ENCODE data around the gene GALK2. TPM values are rescaled to one million over a fixed set of nuclear protein-coding genes. Genes with fewer than 3 reads are reported as not detected.
A peak's percentile ranks its signal among the peaks of the same experiment; 100 is the strongest.

The GALK2 gene
- polyA plus RNA-seq, 4 donors: 26.2 to 55.5 (median 33.7) TPM

DNA sequence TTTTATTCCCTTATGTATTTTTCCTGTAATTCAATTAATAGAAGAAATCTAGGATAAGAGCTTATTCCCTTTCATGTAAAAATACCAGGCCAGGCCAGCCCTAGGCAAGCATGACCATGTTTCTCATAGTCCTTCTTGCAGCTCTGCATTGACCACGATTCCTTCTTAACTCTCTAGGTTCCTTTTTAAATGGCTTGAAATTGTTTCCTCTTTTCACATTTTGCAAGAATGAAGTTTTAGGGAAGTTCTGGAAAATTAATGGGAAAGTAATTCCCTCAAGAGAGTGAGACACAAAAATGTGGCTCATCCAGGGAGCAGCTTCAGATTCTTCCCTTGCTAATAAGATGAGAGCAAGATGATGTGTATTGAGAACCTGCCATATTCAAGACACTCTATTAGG is 136.5 kb downstream of the GALK2 start:
- FAIRE-seq (no peak), DNase-seq (no peak)
- Histone ChIP-seq H3K36me3 (ENCODE audit: control insufficient read depth in 3 of 3, insufficient read depth in 2 of 3, low read depth in 1 of 3, low read length in 3 of 3) (peaks cover 0 to 10% (median 3%) of the 10 kb centered on the region in 3 donors), H3K9me3 (ENCODE audit: control insufficient read depth in 2 of 2, insufficient read depth in 1 of 2, low read depth in 1 of 2, low read length in 1 of 2) (no peaks in the 10 kb centered on the region), H3K4me3 (ENCODE audit: low read depth in 1 of 3, low read length in 3 of 3) (no peak overlapping the region), H3K27me3 (ENCODE audit: control insufficient read depth in 3 of 3, insufficient read depth in 3 of 3, low read length in 3 of 3) (no peaks in the 10 kb centered on the region), H3K27ac (ENCODE audit: low read depth in 1 of 3, low read length in 2 of 3) (no peak overlapping the region), H3K4me1 (ENCODE audit: control insufficient read depth in 3 of 3, insufficient read depth in 2 of 3, low read depth in 1 of 3, low read length in 2 of 3) (no peaks in the 10 kb centered on the region)
- 76 to 94% (median 92%) methylated on average over 1 of the region's 1 CpG for WGBS, 3 donors

DNA sequence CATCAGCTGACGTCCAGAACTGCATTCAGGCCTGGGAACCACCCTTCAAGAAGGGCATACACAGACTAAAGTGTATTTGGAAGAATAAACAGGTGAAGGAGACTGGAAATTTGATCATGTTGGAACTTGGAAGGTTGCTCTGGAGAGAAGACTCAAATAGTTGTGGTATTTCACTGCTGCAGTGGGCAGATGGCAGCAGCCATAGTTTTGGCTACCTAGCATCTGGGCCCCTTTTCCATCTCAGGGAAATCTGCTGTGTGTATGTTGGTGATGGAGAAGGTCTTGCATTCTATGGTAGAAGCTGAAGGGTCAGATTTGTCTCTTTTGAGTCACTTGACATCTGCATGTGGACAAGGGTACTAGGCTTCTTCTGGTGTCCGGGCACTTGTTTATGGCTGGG is 138.6 kb downstream of the GALK2 start:
- WGBS, 3 donors: 90 to 95% (median 91%) methylated on average over 2 of the region's 2 CpGs
- no peak for FAIRE-seq

DNA sequence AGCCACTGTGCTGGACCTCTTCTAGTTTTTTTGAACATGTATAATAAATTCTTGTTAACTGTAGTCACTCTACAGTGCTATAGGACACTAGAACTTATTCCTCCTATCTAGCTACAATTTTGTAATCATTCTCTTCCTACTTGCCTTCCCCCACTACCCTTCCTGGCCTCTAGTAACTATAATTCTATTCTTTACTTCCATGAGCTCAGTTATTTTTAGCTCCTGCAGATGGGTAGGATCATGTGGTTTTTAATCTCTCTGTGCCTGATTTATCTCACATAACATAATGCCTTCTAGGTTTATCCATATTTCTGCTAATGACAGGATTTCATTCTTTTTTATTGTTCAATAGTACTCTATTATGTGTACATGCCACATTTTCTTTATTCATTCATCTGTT is 139.8 kb downstream of the GALK2 start:
- Histone ChIP-seq H3K4me1 (ENCODE audit: control insufficient read depth in 3 of 3, insufficient read depth in 2 of 3, low read depth in 1 of 3, low read length in 2 of 3) (no peaks in the 10 kb centered on the region), H3K4me3 (ENCODE audit: low read depth in 1 of 3, low read length in 3 of 3) (no peak overlapping the region), H3K27me3 (ENCODE audit: control insufficient read depth in 3 of 3, insufficient read depth in 3 of 3, low read length in 3 of 3) (no peaks in the 10 kb centered on the region), H3K36me3 (ENCODE audit: control insufficient read depth in 3 of 3, insufficient read depth in 2 of 3, low read depth in 1 of 3, low read length in 3 of 3) (peaks cover 0 to 9% (median 3%) of the 10 kb centered on the region in 3 donors), H3K27ac (ENCODE audit: low read depth in 1 of 3, low read length in 2 of 3) (no peak overlapping the region), H3K9me3 (ENCODE audit: control insufficient read depth in 2 of 2, insufficient read depth in 1 of 2, low read depth in 1 of 2, low read length in 1 of 2) (no peaks in the 10 kb centered on the region)
- DNase-seq: no peak
- no peak for FAIRE-seq

More for the DNA sequence above, 138.6 kb downstream of the GALK2 start:
- Histone ChIP-seq H3K4me3 (ENCODE audit: low read depth in 1 of 3, low read length in 3 of 3) (no peak overlapping the region), H3K36me3 (ENCODE audit: control insufficient read depth in 3 of 3, insufficient read depth in 2 of 3, low read depth in 1 of 3, low read length in 3 of 3) (peaks cover 0 to 12% (median 3%) of the 10 kb centered on the region in 3 donors), H3K4me1 (ENCODE audit: control insufficient read depth in 3 of 3, insufficient read depth in 2 of 3, low read depth in 1 of 3, low read length in 2 of 3) (no peaks in the 10 kb centered on the region), H3K27ac (ENCODE audit: low read depth in 1 of 3, low read length in 2 of 3) (no peak overlapping the region), H3K27me3 (ENCODE audit: control insufficient read depth in 3 of 3, insufficient read depth in 3 of 3, low read length in 3 of 3) (no peaks in the 10 kb centered on the region), H3K9me3 (ENCODE audit: control insufficient read depth in 2 of 2, insufficient read depth in 1 of 2, low read depth in 1 of 2, low read length in 1 of 2) (no peaks in the 10 kb centered on the region)
- no peak for DNase-seq

DNA sequence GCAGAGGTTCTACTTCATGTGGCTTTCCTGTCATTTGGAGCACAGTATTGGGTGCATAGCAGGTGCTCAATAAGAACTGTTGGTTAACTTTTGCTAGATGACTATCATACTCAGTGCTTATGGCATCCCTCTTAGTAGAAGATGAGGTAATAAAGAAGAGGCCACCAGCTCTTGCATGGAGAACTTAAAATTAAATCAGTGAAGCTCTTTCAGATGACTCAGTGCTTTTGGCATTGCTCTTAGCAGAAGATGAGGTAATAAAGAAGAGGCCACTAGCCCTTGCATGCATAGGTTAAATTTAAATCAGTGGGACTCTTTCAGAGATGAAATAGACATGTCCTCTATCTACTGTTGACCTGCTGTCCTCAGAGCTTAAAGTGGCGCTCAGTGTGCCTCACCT is 143.6 kb downstream of the GALK2 start:
- no peak overlapping the region for H3K4me3 ChIP-seq (ENCODE audit: low read depth in 1 of 3, low read length in 3 of 3)
- peaks cover 0 to 8% (median 6%) of the 10 kb centered on the region in 3 donors for H3K36me3 ChIP-seq (ENCODE audit: control insufficient read depth in 3 of 3, insufficient read depth in 2 of 3, low read depth in 1 of 3, low read length in 3 of 3)
- no peaks in the 10 kb centered on the region for H3K27me3 ChIP-seq (ENCODE audit: control insufficient read depth in 3 of 3, insufficient read depth in 3 of 3, low read length in 3 of 3)
- FAIRE-seq (no peak), DNase-seq (no peak)
- no peak overlapping the region for H3K27ac ChIP-seq (ENCODE audit: low read depth in 1 of 3, low read length in 2 of 3)
- no peaks in the 10 kb centered on the region for H3K4me1 ChIP-seq (ENCODE audit: control insufficient read depth in 3 of 3, insufficient read depth in 2 of 3, low read depth in 1 of 3, low read length in 2 of 3)
- WGBS, 3 donors: 96 to 100% (median 98%) methylated on average over 1 of the region's 1 CpG
- H3K9me3 ChIP-seq (ENCODE audit: control insufficient read depth in 2 of 2, insufficient read depth in 1 of 2, low read depth in 1 of 2, low read length in 1 of 2): no peaks in the 10 kb centered on the region

GRCh38 chr15:49314716-49315115 is 144.7 kb downstream of the GALK2 start:
- no peaks in the 10 kb centered on the region for H3K4me1 ChIP-seq (ENCODE audit: control insufficient read depth in 3 of 3, insufficient read depth in 2 of 3, low read depth in 1 of 3, low read length in 2 of 3)
- 78 to 100% (median 90%) methylated on average over 1 of the region's 1 CpG for WGBS, 3 donors
- H3K27ac ChIP-seq (ENCODE audit: low read depth in 1 of 3, low read length in 2 of 3): no peak overlapping the region
- H3K4me3 ChIP-seq (ENCODE audit: low read depth in 1 of 3, low read length in 3 of 3): no peak overlapping the region
- H3K36me3 ChIP-seq (ENCODE audit: control insufficient read depth in 3 of 3, insufficient read depth in 2 of 3, low read depth in 1 of 3, low read length in 3 of 3): peaks cover 2 to 15% (median 8%) of the 10 kb centered on the region in 3 donors
- DNase-seq: no peak
- no peaks in the 10 kb centered on the region for H3K27me3 ChIP-seq (ENCODE audit: control insufficient read depth in 3 of 3, insufficient read depth in 3 of 3, low read length in 3 of 3)
- H3K9me3 ChIP-seq (ENCODE audit: control insufficient read depth in 2 of 2, insufficient read depth in 1 of 2, low read depth in 1 of 2, low read length in 1 of 2): no peaks in the 10 kb centered on the region
- no peak for FAIRE-seq

GRCh38 chr15:49315391-49315823 is 145.4 kb downstream of the GALK2 start:
- H3K4me1 ChIP-seq (ENCODE audit: control insufficient read depth in 3 of 3, insufficient read depth in 2 of 3, low read depth in 1 of 3, low read length in 2 of 3): peaks cover 0 to 2% (median 0%) of the 10 kb centered on the region in 3 donors
- no peak overlapping the region for H3K27ac ChIP-seq (ENCODE audit: low read depth in 1 of 3, low read length in 2 of 3)
- DNase-seq (no peak), FAIRE-seq (no peak)
- 74 to 91% (median 91%) methylated on average over 2 of the region's 2 CpGs for WGBS, 3 donors
- H3K9me3 ChIP-seq (ENCODE audit: control insufficient read depth in 2 of 2, insufficient read depth in 1 of 2, low read depth in 1 of 2, low read length in 1 of 2): no peaks in the 10 kb centered on the region
- peaks cover 6 to 15% (median 13%) of the 10 kb centered on the region in 3 donors for H3K36me3 ChIP-seq (ENCODE audit: control insufficient read depth in 3 of 3, insufficient read depth in 2 of 3, low read depth in 1 of 3, low read length in 3 of 3)
- no peaks in the 10 kb centered on the region for H3K27me3 ChIP-seq (ENCODE audit: control insufficient read depth in 3 of 3, insufficient read depth in 3 of 3, low read length in 3 of 3)
- H3K4me3 ChIP-seq (ENCODE audit: low read depth in 1 of 3, low read length in 3 of 3): no peak overlapping the region

DNA sequence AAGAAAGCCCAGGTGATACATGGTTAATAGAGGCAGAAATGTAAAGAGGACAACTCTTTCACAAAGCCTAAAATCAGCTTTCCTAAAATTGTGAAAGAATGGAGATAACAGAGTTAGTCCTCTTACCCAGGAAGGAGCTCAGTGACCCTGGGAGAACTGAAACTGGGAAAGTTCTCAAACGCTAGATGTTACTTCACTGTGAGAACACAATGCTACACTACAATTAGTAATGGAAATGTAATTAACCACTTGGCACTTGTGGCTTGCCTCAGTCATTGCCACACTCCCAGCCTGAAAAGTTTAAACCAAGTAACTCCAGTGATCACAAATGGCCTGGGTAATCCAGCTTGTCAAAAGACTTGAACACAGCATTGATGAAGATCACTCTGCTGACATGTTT is 150.3 kb downstream of the GALK2 start:
- H3K27me3 ChIP-seq (ENCODE audit: control insufficient read depth in 3 of 3, insufficient read depth in 3 of 3, low read length in 3 of 3): no peaks in the 10 kb centered on the region
- H3K4me1 ChIP-seq (ENCODE audit: control insufficient read depth in 3 of 3, insufficient read depth in 2 of 3, low read depth in 1 of 3, low read length in 2 of 3): peaks cover 0 to 4% (median 0%) of the 10 kb centered on the region in 3 donors
- 73 to 96% (median 77%) methylated on average over 1 of the region's 1 CpG for WGBS, 3 donors
- H3K36me3 ChIP-seq (ENCODE audit: control insufficient read depth in 3 of 3, insufficient read depth in 2 of 3, low read depth in 1 of 3, low read length in 3 of 3): peaks cover 6 to 21% (median 17%) of the 10 kb centered on the region in 3 donors
- no peaks in the 10 kb centered on the region for H3K9me3 ChIP-seq (ENCODE audit: control insufficient read depth in 2 of 2, insufficient read depth in 1 of 2, low read depth in 1 of 2, low read length in 1 of 2)
- DNase-seq (no peak), FAIRE-seq (no peak)
- H3K4me3 ChIP-seq (ENCODE audit: low read depth in 1 of 3, low read length in 3 of 3): no peak overlapping the region
- H3K27ac ChIP-seq (ENCODE audit: low read depth in 1 of 3, low read length in 2 of 3): peak overlapping the region in 1 of 3 donors; percentile 35

GRCh38 chr15:49323207-49323606 is 153.2 kb downstream of the GALK2 start:
- DNase-seq: no peak
- H3K27me3 ChIP-seq (ENCODE audit: control insufficient read depth in 3 of 3, insufficient read depth in 3 of 3, low read length in 3 of 3): no peaks in the 10 kb centered on the region
- 72 to 91% (median 80%) methylated on average over 1 of the region's 1 CpG for WGBS, 3 donors
- H3K27ac ChIP-seq (ENCODE audit: low read depth in 1 of 3, low read length in 2 of 3): no peak overlapping the region
- peaks cover 0 to 4% (median 0%) of the 10 kb centered on the region in 3 donors for H3K4me1 ChIP-seq (ENCODE audit: control insufficient read depth in 3 of 3, insufficient read depth in 2 of 3, low read depth in 1 of 3, low read length in 2 of 3)
- no peak overlapping the region for H3K4me3 ChIP-seq (ENCODE audit: low read depth in 1 of 3, low read length in 3 of 3)
- H3K9me3 ChIP-seq (ENCODE audit: control insufficient read depth in 2 of 2, insufficient read depth in 1 of 2, low read depth in 1 of 2, low read length in 1 of 2): no peaks in the 10 kb centered on the region
- H3K36me3 ChIP-seq (ENCODE audit: control insufficient read depth in 3 of 3, insufficient read depth in 2 of 3, low read depth in 1 of 3, low read length in 3 of 3): peaks cover 6 to 17% (median 17%) of the 10 kb centered on the region in 3 donors
- FAIRE-seq: no peak

GRCh38 chr15:49327927-49328326 is 157.9 kb downstream of the GALK2 start:
- Histone ChIP-seq H3K36me3 (ENCODE audit: control insufficient read depth in 3 of 3, insufficient read depth in 2 of 3, low read depth in 1 of 3, low read length in 3 of 3) (peaks cover 0 to 11% (median 3%) of the 10 kb centered on the region in 3 donors), H3K27me3 (ENCODE audit: control insufficient read depth in 3 of 3, insufficient read depth in 3 of 3, low read length in 3 of 3) (no peaks in the 10 kb centered on the region), H3K4me3 (ENCODE audit: low read depth in 1 of 3, low read length in 3 of 3) (no peak overlapping the region), H3K4me1 (ENCODE audit: control insufficient read depth in 3 of 3, insufficient read depth in 2 of 3, low read depth in 1 of 3, low read length in 2 of 3) (no peaks in the 10 kb centered on the region), H3K9me3 (ENCODE audit: control insufficient read depth in 2 of 2, insufficient read depth in 1 of 2, low read depth in 1 of 2, low read length in 1 of 2) (no peaks in the 10 kb centered on the region), H3K27ac (ENCODE audit: low read depth in 1 of 3, low read length in 2 of 3) (no peak overlapping the region)
- WGBS, 3 donors: 82 to 95% (median 92%) methylated on average over 4 of the region's 4 CpGs
- DNase-seq (no peak), FAIRE-seq (no peak)

Data from small intestine (tissue), 7 donors.